IMR-90 (cell line): ENCODE measurements around the gene AJAP1.

Source experiments
- CTCF ChIP-seq: conservative IDR thresholded peaks from 2 replicates; pipeline ENCODE4 v1.5.1; 2012; ENCODE audit warnings: mild to moderate bottlenecking, low read depth, low read length, improper control_type of control experiment
- ELK1 ChIP-seq: fragments of 150-350 bp; IDR thresholded peaks from 2 replicates; pipeline ENCODE4 v1.6.1; 2016; ENCODE audit warnings: low read depth, mild to moderate bottlenecking, low read length, moderate library complexity, borderline replicate concordance
- MAZ ChIP-seq: IDR thresholded peaks from 2 replicates; pipeline ENCODE4 v1.6.1; 2012; ENCODE audit warnings: low read depth, mild to moderate bottlenecking, low read length, improper control_type of control experiment, moderate library complexity, borderline replicate concordance
- MXI1 ChIP-seq: IDR thresholded peaks from 2 replicates; pipeline ENCODE4 v1.6.1; 2012; ENCODE audit warnings: low read depth, mild to moderate bottlenecking, low read length, moderate library complexity, borderline replicate concordance
- POLR2A ChIP-seq: IDR thresholded peaks from 2 replicates; pipeline ENCODE4 v1.6.1; 2012; ENCODE audit warnings: mild to moderate bottlenecking, low read depth, low read length
- RAD21 ChIP-seq: IDR thresholded peaks from 2 replicates; pipeline ENCODE4 v1.6.1; 2012; ENCODE audit warnings: low read length, improper control_type of control experiment
- SMC3 ChIP-seq: fragments of 150-350 bp; IDR thresholded peaks from 2 replicates; pipeline ENCODE4 v1.6.1; 2016; ENCODE audit warnings: low read depth, mild to moderate bottlenecking, antibody characterized with exemption, low read length, moderate library complexity

- TF ChIP-seq MAZ (no peak), CTCF (no peak), SMC3 (no peak), MXI1 (no peak), ELK1 (no peak), POLR2A (no peak), RAD21 (no peak)
Observed at GRCh38 chr1:4627353-4627752, 27.1 kb upstream of the AJAP1 start.
